NCI-H82 treated with DMSO at 0.1 percent for 48 hours (cell line): Measurements from ENCODE around the gene CEP83.
"Not testable (repeated sequence)": the region's sequence is repeated elsewhere in the genome, so short reads cannot be mapped to it uniquely, and the experiment has no call there.

Experiments used
- DNase-seq: peaks from one replicate; lab custom pipeline; 2025; ENCODE audit not compliant: unreplicated experiment; lab: John Stamatoyannopoulos, UW

Gene CEP83

GRCh38 chr12:94433744-94434143 lies 25.9 kb downstream of the CEP83 start:
- no peak for DNase-seq

GRCh38 chr12:94430304-94430703 lies 29.4 kb downstream of the CEP83 start:
- DNase-seq = no peak

GRCh38 chr12:94429633-94430032 lies 30.0 kb downstream of the CEP83 start:
- DNase-seq = no peak

GRCh38 chr12:94429191-94429590 lies 30.5 kb downstream of the CEP83 start:
- no peak for DNase-seq

GRCh38 chr12:94427501-94428381 lies 31.9 kb downstream of the CEP83 start:
- no peak for DNase-seq

- no peak for DNase-seq
Measured at GRCh38 chr12:94426049-94426448, 33.6 kb downstream of the CEP83 start.

GRCh38 chr12:94424830-94425229 lies 34.8 kb downstream of the CEP83 start:
- not testable (repeated sequence) for DNase-seq

- no peak for DNase-seq
Measured at GRCh38 chr12:94421868-94422740, 37.6 kb downstream of the CEP83 start.

- no peak for DNase-seq
Measured at GRCh38 chr12:94418517-94418916, 41.1 kb downstream of the CEP83 start.

- DNase-seq = no peak
Measured at GRCh38 chr12:94416613-94417012, 43.1 kb downstream of the CEP83 start.

GRCh38 chr12:94415066-94415465 lies 44.6 kb downstream of the CEP83 start:
- no peak for DNase-seq

- no peak for DNase-seq
Measured at GRCh38 chr12:94405413-94406116, 54.1 kb downstream of the CEP83 start.

- peak; percentile 67 for DNase-seq
Measured at GRCh38 chr12:94404854-94405253, 54.8 kb downstream of the CEP83 start.

GRCh38 chr12:94401326-94401725 lies 58.3 kb downstream of the CEP83 start:
- no peak for DNase-seq

- not testable (repeated sequence) for DNase-seq
Measured at GRCh38 chr12:94398685-94399084, 61.0 kb downstream of the CEP83 start.

GRCh38 chr12:94397401-94397800 lies 62.3 kb downstream of the CEP83 start:
- no peak for DNase-seq

- DNase-seq = not testable (repeated sequence)
Measured at GRCh38 chr12:94396014-94396413, 63.7 kb downstream of the CEP83 start.

- no peak for DNase-seq
Measured at GRCh38 chr12:94390130-94390485, 69.6 kb downstream of the CEP83 start.

- not testable (repeated sequence) for DNase-seq
Measured at GRCh38 chr12:94389482-94390129, 70.1 kb downstream of the CEP83 start.

GRCh38 chr12:94386422-94386821 lies 73.2 kb downstream of the CEP83 start:
- DNase-seq = no peak

- DNase-seq = no peak
Measured at GRCh38 chr12:94384030-94384429, 75.6 kb downstream of the CEP83 start.
